GM18861 (cell line): Measurements from ENCODE around the gene FGFBP3.

Experiments used
- ATAC-seq: cut with Tn5 transposase; IDR thresholded peaks from one replicate; pipeline ENCODE4 v1.9.1; 2021; ENCODE audit not compliant: unreplicated experiment

The FGFBP3 gene, protein sequence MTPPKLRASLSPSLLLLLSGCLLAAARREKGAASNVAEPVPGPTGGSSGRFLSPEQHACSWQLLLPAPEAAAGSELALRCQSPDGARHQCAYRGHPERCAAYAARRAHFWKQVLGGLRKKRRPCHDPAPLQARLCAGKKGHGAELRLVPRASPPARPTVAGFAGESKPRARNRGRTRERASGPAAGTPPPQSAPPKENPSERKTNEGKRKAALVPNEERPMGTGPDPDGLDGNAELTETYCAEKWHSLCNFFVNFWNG

DNA sequence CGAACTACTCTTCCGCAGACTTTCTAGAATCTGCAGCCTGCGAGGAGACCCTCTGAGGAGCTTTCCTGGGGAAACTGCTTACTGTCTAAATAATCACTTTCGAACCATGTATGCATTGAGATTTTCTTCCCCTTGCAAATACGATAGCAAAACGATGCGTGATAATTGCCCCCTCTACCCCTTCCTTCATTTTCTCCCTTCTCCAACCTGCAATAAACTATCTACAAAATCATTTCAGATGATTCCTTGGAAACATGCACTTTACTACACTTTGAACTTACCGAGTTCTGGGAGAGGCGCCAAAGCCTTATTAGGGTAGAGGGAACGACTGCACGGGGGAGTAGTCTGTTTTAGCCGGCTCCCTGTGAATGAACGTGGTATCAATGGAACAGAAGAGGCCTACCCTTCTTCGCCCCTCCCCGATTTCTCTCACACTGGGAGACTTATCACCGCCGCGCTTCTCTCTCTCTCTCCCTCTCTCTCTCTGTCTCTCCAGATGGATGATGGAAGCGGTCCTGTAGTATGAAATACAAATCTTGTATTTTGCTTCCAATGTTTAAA is at the start of gene FGFBP3:
TSS of gene FGFBP3 (minus strand) at position 370 of the 561 bp plus-strand sequence. CDS start 517 bp downstream, outside the sequence.
- no peak for ATAC-seq

GRCh38 chr10:91957091-91957490 is 47.8 kb upstream of the FGFBP3 start:
- no peak for ATAC-seq

DNA sequence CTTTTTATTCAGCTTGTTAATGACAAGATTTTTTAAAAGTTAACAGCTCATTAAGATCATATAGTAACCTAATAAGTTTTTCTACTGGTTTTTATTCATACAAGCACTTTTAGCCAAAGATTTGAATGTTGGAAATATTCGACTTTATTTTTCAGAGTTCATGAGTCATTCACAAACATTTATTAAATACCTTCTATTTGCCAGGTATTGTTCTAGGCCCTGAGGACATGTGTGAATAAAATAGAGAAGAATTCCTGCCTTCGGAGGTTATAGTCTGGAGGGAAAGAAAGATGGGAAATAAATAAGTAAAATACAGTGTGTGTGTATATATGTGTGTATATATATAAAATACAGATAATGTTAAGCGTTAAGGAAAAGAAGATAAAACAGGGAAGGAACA is 45.8 kb upstream of the FGFBP3 start:
- no peak for ATAC-seq

DNA sequence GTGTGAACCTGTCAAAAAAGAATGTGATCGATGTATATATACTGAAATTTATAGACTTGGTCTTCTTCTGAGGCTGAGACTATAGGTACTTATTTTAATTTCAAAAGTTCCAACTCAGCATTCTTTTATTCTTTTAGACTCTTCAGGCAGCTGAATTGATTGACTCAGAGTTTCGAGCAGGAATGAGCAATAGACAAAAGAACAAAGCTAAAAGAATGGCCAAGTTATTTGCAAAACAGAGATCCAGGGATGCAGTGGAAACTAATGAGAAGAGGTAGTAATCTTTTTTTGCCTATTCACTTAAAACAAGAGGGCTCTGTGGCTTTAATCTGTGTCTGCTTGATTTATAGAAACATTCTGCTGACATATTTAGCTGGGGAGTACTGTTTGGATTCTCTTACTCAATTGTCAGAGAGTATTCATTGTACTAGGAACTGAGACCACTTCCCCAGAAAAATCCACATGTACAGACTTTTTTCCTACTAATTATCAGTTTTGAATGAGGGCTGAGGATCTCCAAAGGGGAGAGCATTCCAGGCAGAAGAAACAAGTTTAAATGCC is 44.4 kb upstream of the FGFBP3 start:
- no peak for ATAC-seq

DNA sequence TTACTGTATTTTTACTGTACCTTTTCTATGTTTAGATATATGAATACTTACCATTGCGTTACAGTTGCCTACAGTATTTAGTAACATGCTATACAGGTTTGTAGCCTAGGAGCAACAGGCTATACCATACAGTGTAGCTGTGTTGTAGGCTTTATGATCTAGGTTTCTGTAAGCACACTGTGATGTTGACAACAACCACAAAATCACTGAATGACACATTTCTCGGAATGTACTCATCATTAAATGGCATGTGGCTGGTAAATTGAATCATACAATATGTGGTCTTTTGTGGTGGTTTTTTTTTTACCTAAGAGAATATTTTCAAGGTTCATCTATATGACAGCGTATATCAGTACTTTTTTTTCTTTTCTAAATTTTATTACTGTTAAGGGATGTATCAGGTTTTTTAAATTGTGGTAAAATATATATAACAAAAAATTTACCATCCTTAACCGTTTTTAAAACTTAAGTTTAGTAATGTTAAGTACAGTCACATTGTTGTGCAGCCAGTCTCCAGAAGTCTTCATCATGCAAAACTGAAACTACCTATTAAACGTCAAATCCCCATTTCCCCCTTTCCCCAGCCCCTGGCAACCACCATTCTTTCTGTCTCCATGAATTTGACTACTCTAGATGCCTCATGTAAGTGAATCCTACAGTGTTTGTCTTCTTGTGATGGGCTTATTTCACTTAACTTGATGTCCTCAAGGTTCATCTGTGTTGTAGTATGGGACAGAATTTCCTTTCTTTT is 35.8 kb upstream of the FGFBP3 start:
- ATAC-seq, result peak; percentile 43

- ATAC-seq, result no peak
These were observed 32.1 kb upstream of the FGFBP3 start for GRCh38 chr10:91941426-91941825.

- ATAC-seq, result no peak
These were observed 30.4 kb upstream of the FGFBP3 start for GRCh38 chr10:91939653-91940052.

GRCh38 chr10:91935886-91936285 is 26.6 kb upstream of the FGFBP3 start:
- no peak for ATAC-seq

DNA sequence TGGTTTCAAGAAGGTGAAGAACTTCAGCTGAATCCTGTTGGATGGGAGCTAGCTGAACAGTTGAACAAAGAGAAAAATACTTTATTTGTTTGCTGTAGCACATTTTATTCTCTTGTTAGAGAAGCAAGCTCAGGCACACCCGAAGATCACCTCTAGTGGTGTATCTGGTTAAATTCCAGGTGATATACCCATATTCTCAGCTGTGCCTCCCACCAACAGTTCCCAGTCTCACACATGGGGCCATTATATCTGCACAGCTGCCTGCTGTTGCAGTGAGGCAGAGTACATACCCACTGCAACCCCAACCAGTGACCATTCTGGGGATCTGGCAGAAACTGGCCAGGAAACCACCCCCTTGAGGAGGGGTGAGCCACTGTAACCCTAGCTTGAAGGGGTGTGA is 23.5 kb upstream of the FGFBP3 start:
- no peak for ATAC-seq

DNA sequence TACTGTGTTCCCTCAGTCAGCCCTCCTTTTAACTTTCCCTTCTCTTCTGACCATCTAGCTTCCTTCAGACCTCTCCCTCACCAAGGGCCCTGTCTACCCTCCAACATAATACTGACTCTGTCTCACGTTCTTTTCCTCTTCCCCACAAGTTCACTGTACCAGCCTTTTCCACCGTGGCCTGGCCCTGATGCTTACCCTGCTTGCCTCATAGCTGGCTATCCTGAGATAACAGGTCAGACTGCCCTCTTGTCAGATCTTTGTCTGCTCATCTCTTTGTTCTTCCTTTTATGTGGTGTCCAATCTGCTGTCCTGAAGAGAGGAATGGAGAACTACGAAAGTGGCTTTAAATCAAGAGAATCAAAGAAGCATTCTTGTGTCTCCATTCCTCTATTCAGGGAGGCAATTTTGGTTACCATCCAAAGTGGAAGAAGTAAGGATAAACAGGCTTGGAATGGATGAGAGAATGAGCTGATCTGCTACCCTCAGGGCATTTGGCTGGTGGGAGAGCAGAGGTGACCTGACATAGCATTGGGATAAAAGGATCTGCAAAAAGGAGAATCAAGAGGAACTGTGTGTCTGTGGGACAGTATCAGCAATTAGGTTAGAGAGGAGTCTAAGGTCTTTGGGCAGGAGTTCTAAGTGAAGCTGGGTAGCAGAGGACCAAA is 22.4 kb upstream of the FGFBP3 start:
- ATAC-seq, result no peak

DNA sequence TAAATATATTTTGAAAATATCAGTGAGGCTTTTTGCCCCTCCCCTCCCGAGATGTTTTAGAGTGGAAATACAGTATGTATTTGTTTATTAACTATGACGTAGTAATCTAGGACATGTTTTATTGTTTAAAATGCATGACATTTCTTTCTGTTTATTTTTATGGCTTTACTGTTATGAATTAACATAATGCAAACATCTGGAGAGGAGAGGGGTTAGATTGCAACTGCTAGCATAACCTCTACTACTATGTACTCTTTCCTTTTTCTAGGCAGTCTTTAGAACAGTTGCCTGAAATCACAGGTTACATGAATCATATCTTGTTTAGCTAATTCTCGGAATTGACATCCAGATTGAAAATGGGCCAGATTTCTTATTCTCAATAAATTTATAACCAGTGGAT is 21.7 kb upstream of the FGFBP3 start:
- no peak for ATAC-seq

DNA sequence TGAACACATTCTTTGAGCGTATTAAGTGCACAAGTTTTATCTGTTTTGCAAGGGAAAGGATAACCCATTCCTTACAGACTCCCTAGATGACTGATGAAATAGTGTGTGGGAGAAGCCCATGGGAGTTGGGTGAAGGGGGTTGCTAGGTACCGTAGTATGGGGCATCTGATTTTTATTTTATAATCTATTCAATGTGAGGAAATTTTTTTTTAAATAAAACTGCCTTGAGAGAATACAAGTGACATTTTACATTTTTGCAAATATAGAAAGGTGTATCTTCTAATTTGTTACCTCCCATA is 15.7 kb upstream of the FGFBP3 start:
- ATAC-seq, result no peak

- ATAC-seq, result peak; percentile 6
These were observed 15.1 kb upstream of the FGFBP3 start for GRCh38 chr10:91924212-91925021.

GRCh38 chr10:91923371-91924211 is 14.3 kb upstream of the FGFBP3 start, which contains the start of gene BTAF1:
Gene BTAF1, plus strand, starts transcription at chr10:91923770. Its CDS starts 307 bp downstream, at chr10:91924077.
- peak; percentile 98 for ATAC-seq

GRCh38 chr10:91919651-91920050 is 10.4 kb upstream of the FGFBP3 start:
- no peak for ATAC-seq

GRCh38 chr10:91910467-91910866 is 1.2 kb upstream of the FGFBP3 start:
- ATAC-seq, result no peak

- peak; percentile 92 for ATAC-seq
These were observed 759 bp downstream of the FGFBP3 start for GRCh38 chr10:91908337-91909116.

DNA sequence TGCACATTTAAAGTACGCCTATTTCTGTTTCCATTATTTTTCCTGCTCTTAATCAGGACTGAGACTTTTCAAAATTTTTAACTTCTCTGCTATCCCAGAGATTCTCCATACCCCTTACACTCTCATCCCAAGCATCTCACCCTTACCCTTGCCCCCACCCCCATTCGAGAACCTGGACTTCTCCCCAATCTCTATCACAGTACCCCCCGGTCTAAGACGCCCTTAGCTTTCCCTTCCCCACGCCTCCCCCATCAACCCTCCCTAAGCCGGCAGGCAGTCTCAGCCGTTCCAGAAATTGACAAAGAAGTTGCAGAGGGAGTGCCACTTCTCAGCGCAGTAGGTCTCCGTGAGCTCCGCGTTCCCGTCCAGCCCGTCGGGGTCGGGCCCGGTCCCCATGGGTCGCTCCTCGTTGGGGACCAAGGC is 1.4 kb downstream of the FGFBP3 start:
- no peak for ATAC-seq

- ATAC-seq, result no peak
These were observed 2.2 kb downstream of the FGFBP3 start for GRCh38 chr10:91907033-91907594.
